Natural killer cell (primary cell): ENCODE results near the gene LYPLAL1. TPM values are rescaled to one million over a fixed set of nuclear protein-coding genes. Genes with fewer than 3 reads are reported as not detected.

Source experiments
- ATAC-seq, 3 donors: fragments of 150-1000 bp in 2 of 3; fragments of 200-7000 bp in 1 of 3; cut with Tn5 transposase; 1 replicate in 1 of 3; 2 replicates in 2 of 3; pipeline ENCODE4 v1.10.0; 2021; ENCODE audit warnings: mild to moderate bottlenecking in 2 of 3, moderate library complexity in 2 of 3
- DNase-seq, 2 donors: peaks; one replicate each; pipeline versions ENCODE4 v3.0.0 to v3.0.0-alpha.2; 2013 to 2021; ENCODE audit warnings: mixed read lengths in 1 of 2
- H3K27ac ChIP-seq: one replicate; pipeline ENCODE4 v1.5.1; 2013; ENCODE audit warnings: mild to moderate bottlenecking, low read length
- H3K27me3 ChIP-seq: one replicate; pipeline ENCODE4 v1.6.1; 2013; ENCODE audit warnings: low read length; ENCODE audit not compliant: control insufficient read depth, insufficient read depth
- H3K36me3 ChIP-seq: one replicate; pipeline ENCODE4 v1.6.1; 2013; ENCODE audit warnings: low read length; ENCODE audit not compliant: control insufficient read depth, insufficient read depth
- H3K4me1 ChIP-seq: one replicate; pipeline ENCODE4 v1.6.1; 2013; ENCODE audit warnings: low read length; ENCODE audit not compliant: control insufficient read depth, insufficient read depth
- H3K4me3 ChIP-seq: one replicate; pipeline ENCODE4 v1.5.1; 2013; ENCODE audit warnings: low read length
- H3K9me3 ChIP-seq: one replicate; pipeline ENCODE4 v1.6.1; 2013; ENCODE audit warnings: low read length; ENCODE audit not compliant: control insufficient read depth, insufficient read depth
- H3K27ac Mint-ChIP-seq, 2 donors: one replicate each; pipeline ENCODE4 v1.8.0; 2022; ENCODE audit warnings: mild to moderate bottlenecking in 2 of 2, mixed read lengths in 2 of 2, moderate library complexity in 1 of 2
- H3K27me3 Mint-ChIP-seq, 2 donors: one replicate each; pipeline ENCODE4 v1.8.0; 2022; ENCODE audit warnings: low read depth in 2 of 2, mixed read lengths in 2 of 2
- H3K36me3 Mint-ChIP-seq: one replicate; pipeline ENCODE4 v1.8.0; 2022; ENCODE audit warnings: mixed read lengths
- H3K4me1 Mint-ChIP-seq, 2 donors: one replicate each; pipeline ENCODE4 v1.8.0; 2022; ENCODE audit warnings: mixed read lengths in 2 of 2
- H3K4me3 Mint-ChIP-seq: one replicate; pipeline ENCODE4 v1.8.0; 2022; ENCODE audit warnings: mild to moderate bottlenecking, moderate library complexity, mixed read lengths
- H3K9me3 Mint-ChIP-seq, 2 donors: one replicate each; pipeline ENCODE4 v1.8.0; 2022; ENCODE audit warnings: mixed read lengths in 2 of 2
- CTCF ChIP-seq: fragments of 200-600 bp; IDR thresholded peaks from one replicate; pipeline ENCODE4 v1.8.0; 2022; ENCODE audit warnings: antibody characterized with exemption
- WGBS: methylation state at CpG from one replicate; pipeline ENCODE4 v1.1.7; 2013; ENCODE audit warnings: missing lambda C conversion rate; ENCODE audit not compliant: insufficient coverage; 5-methylcytosine and 5-hydroxymethylcytosine counted together
- intact Hi-C: fragments of 100-400 bp; cut with micrococcal nuclease; formaldehyde crosslinking; loops from one replicate; pipeline ENCODE4 v1.14.2; 2022
- total RNA-seq, 4 donors: library from RNA; stranded (reverse); fragments of 120-200 nt in 1 of 4; gene quantifications; one replicate each; pipeline versions ENCODE4 v1.2.3 to v1.2.4, GENCODE V29; 2013 to 2022

LYPLAL1 gene
- total RNA-seq, 3 donors from 2014 or later (not counting 1 experiment from before 2014, with no cell fraction given) = 13.1 to 18.3 (median 15.9) TPM

GRCh38 chr1:219153723-219154122 is 20.0 kb upstream of the LYPLAL1 start:
- H3K36me3 Mint-ChIP-seq = no peaks in the 10 kb centered on the region
- no peaks in the 10 kb centered on the region for H3K4me1 ChIP-seq
- no peaks in the 10 kb centered on the region for H3K4me1 Mint-ChIP-seq
- H3K27me3 ChIP-seq = no peaks in the 10 kb centered on the region
- no peak overlapping the region for H3K4me3 Mint-ChIP-seq
- peaks cover 0 to 11% of the 10 kb centered on the region in 2 donors for H3K27me3 Mint-ChIP-seq
- WGBS = 85% methylated on average over 4 of the region's 4 CpGs
- H3K27ac ChIP-seq = no peak overlapping the region
- H3K4me3 ChIP-seq = no peak overlapping the region
- intact Hi-C loops = no loop called here
- H3K27ac Mint-ChIP-seq = no peak overlapping the region
- DNase-seq (no peak), ATAC-seq (no peak)
- H3K36me3 ChIP-seq = no peaks in the 10 kb centered on the region
- no peaks in the 10 kb centered on the region for H3K9me3 ChIP-seq
- no peaks in the 10 kb centered on the region for H3K9me3 Mint-ChIP-seq
- TF ChIP-seq CTCF = no peak

GRCh38 chr1:219155135-219155534 is 18.5 kb upstream of the LYPLAL1 start:
- peaks cover 5 to 8% of the 10 kb centered on the region in 2 donors for H3K27me3 Mint-ChIP-seq
- no peaks in the 10 kb centered on the region for H3K36me3 ChIP-seq

GRCh38 chr1:219159946-219160645 is 13.6 kb upstream of the LYPLAL1 start:
- no peak for TF ChIP-seq CTCF

More at GRCh38 chr1:219155135-219155534, 18.5 kb upstream of the LYPLAL1 start:
- intact Hi-C loops = no loop called here
- DNase-seq = no peak
- no peak overlapping the region for H3K4me3 Mint-ChIP-seq
- Histone ChIP-seq H3K4me3 (no peak overlapping the region), H3K4me1 (no peaks in the 10 kb centered on the region), H3K9me3 (no peaks in the 10 kb centered on the region), H3K27ac (no peak overlapping the region), H3K27me3 (no peaks in the 10 kb centered on the region)
- no peak overlapping the region for H3K27ac Mint-ChIP-seq
- ATAC-seq = no peak
- no peaks in the 10 kb centered on the region for H3K4me1 Mint-ChIP-seq
- no peaks in the 10 kb centered on the region for H3K9me3 Mint-ChIP-seq
- no peaks in the 10 kb centered on the region for H3K36me3 Mint-ChIP-seq
- no peak for TF ChIP-seq CTCF
- 0% methylated on average over 1 of the region's 1 CpG for WGBS

GRCh38 chr1:219160967-219161366 is 12.7 kb upstream of the LYPLAL1 start:
- whole genome bisulfite sequencing = 89% methylated on average over 2 of the region's 2 CpGs

More at GRCh38 chr1:219159946-219160645, 13.6 kb upstream of the LYPLAL1 start:
- Histone ChIP-seq H3K9me3 (no peaks in the 10 kb centered on the region), H3K36me3 (no peaks in the 10 kb centered on the region), H3K4me3 (no peak overlapping the region), H3K4me1 (no peaks in the 10 kb centered on the region), H3K27me3 (peaks cover 5% of the 10 kb centered on the region), H3K27ac (no peak overlapping the region)
- Mint-ChIP-seq H3K4me3 (no peak overlapping the region), H3K9me3 (no peaks in the 10 kb centered on the region), H3K27me3 (peaks cover 11 to 12% of the 10 kb centered on the region in 2 donors), H3K4me1 (no peaks in the 10 kb centered on the region), H3K36me3 (no peaks in the 10 kb centered on the region), H3K27ac (no peak overlapping the region)
- ATAC-seq = no peak
- DNase-seq = no peak
- 100% methylated on average over 3 of the region's 4 CpGs for WGBS
- intact Hi-C loops = no loop called here

More at GRCh38 chr1:219160967-219161366, 12.7 kb upstream of the LYPLAL1 start:
- Mint-ChIP-seq H3K27ac (no peak overlapping the region), H3K27me3 (peaks cover 12% of the 10 kb centered on the region in 2 donors), H3K9me3 (no peaks in the 10 kb centered on the region), H3K4me1 (no peaks in the 10 kb centered on the region), H3K4me3 (no peak overlapping the region), H3K36me3 (no peaks in the 10 kb centered on the region)
- ATAC-seq = no peak
- DNase-seq = no peak
- Histone ChIP-seq H3K4me1 (no peaks in the 10 kb centered on the region), H3K36me3 (no peaks in the 10 kb centered on the region), H3K9me3 (no peaks in the 10 kb centered on the region), H3K27ac (no peak overlapping the region), H3K27me3 (peaks cover 5% of the 10 kb centered on the region), H3K4me3 (no peak overlapping the region)
- no peak for TF ChIP-seq CTCF
- intact Hi-C loops = no loop called here
